Endothelial cell of umbilical vein (primary cell): ENCODE results near the gene BAG5. TPM values are rescaled to one million over a fixed set of nuclear protein-coding genes. Genes with fewer than 3 reads are reported as not detected.

ENCODE experiments used
- BruUV-seq: library from RNA; stranded (reverse); fragments of 400-500 nt; replicated peaks from 2 replicates; lab custom pipeline; 2021; lab: Mats Ljungman, UMichigan
- CTCF ChIA-PET: fragments of 300-600, 350-600 bp; sonication (Branson Sonifier 250); formaldehyde crosslinking; loops from one replicate; lab custom pipeline; 2021; ENCODE audit warnings: antibody characterized with exemption, inconsistent platforms; lab: Charles Lee
- POLR2A ChIA-PET: fragments of 300-600, 350-600 bp; sonication (Branson Sonifier 250); formaldehyde crosslinking; loops from one replicate; lab custom pipeline; 2021; ENCODE audit warnings: antibody characterized with exemption, inconsistent platforms; lab: Charles Lee
- DNase-seq: peaks from one replicate; pipeline ENCODE4 v3.0.0-alpha.2; 2011; ENCODE audit warnings: low read depth, low spot score
- FAIRE-seq: peaks from 2 replicates; lab custom pipeline; 2011; peaks lifted over from hg19 to GRCh38; lab: Jason Lieb, UNC
- H2AFZ ChIP-seq: 2 replicates; pipeline ENCODE4 v1.6.0; 2012; ENCODE audit warnings: low read depth, low read length, control low read depth, inconsistent platforms
- H3K27ac ChIP-seq: 2 replicates; pipeline ENCODE4 v1.5.1; 2011; ENCODE audit warnings: low read depth, mild to moderate bottlenecking, control low read depth, low read length, moderate library complexity; ENCODE audit not compliant: insufficient read depth
- H3K27me3 ChIP-seq, 2 experiments: 2 replicates each; pipeline versions ENCODE4 v1.6.0 to v1.6.1; 2011; ENCODE audit warnings: low read length in 2 of 2, mixed read lengths in 1 of 2; ENCODE audit not compliant: control insufficient read depth in 2 of 2, insufficient read depth in 2 of 2
- H3K36me3 ChIP-seq, 2 experiments: 2 replicates in 1 of 2; 3 replicates in 1 of 2; pipeline ENCODE4 v1.5.1; 2011; ENCODE audit warnings: low read length in 2 of 2, mild to moderate bottlenecking in 1 of 2, moderate library complexity in 1 of 2; ENCODE audit not compliant: control insufficient read depth in 2 of 2, insufficient read depth in 2 of 2; ENCODE audit errors: extremely low read depth in 1 of 2
- H3K4me1 ChIP-seq: 3 replicates; pipeline ENCODE4 v1.5.1; 2011; ENCODE audit warnings: mild to moderate bottlenecking, low read length; ENCODE audit not compliant: control insufficient read depth, insufficient read depth; ENCODE audit errors: extremely low read depth
- H3K4me2 ChIP-seq: 2 replicates; pipeline ENCODE4 v1.6.1; 2011; ENCODE audit warnings: low read length, control low read depth, mixed read lengths; ENCODE audit not compliant: insufficient read depth
- H3K4me3 ChIP-seq, 3 experiments: fragments of 200-600 bp in 1 of 3; sonication (generic), shearing (Covaris generic) in 1 of 3; replicated peaks in 1 of 3; 2 replicates each; pipeline ENCODE4 v1.5.1; 2011 to 2016; ENCODE audit warnings: control low read depth in 3 of 3, low read length in 3 of 3, mild to moderate bottlenecking in 2 of 3, inconsistent platforms in 1 of 3, low read depth in 1 of 3, moderate library complexity in 1 of 3; ENCODE audit not compliant: insufficient read depth in 1 of 3
- H3K79me2 ChIP-seq: 2 replicates; pipeline ENCODE4 v1.6.0; 2012; ENCODE audit warnings: low read length, inconsistent platforms; ENCODE audit not compliant: control insufficient read depth, insufficient read depth
- H3K9ac ChIP-seq: replicated peaks from 2 replicates; pipeline ENCODE3; 2011; ENCODE audit warnings: low read length, control low read depth; ENCODE audit not compliant: insufficient read depth; ENCODE audit errors: extremely low read depth
- H3K9me1 ChIP-seq: replicated peaks from 3 replicates; pipeline ENCODE4 v1.6.0; 2011; ENCODE audit warnings: mild to moderate bottlenecking, low read length; ENCODE audit not compliant: control insufficient read depth, insufficient read depth; ENCODE audit errors: extremely low read depth
- H3K9me3 ChIP-seq: replicated peaks from 2 replicates; pipeline ENCODE4 v1.5.1; 2012; ENCODE audit warnings: low read length, inconsistent platforms; ENCODE audit not compliant: control insufficient read depth, insufficient read depth
- H4K20me1 ChIP-seq: replicated peaks from 2 replicates; pipeline ENCODE3; 2011; ENCODE audit warnings: mild to moderate bottlenecking, low read length; ENCODE audit not compliant: control insufficient read depth, insufficient read depth; ENCODE audit errors: extremely low read depth
- CTCF ChIP-seq, 2 donors: IDR thresholded peaks; 1 replicate in 1 of 2; 2 replicates in 1 of 2; pipeline ENCODE4 v1.5.1; 2011; ENCODE audit warnings: low read length in 2 of 2, mild to moderate bottlenecking in 2 of 2, moderate library complexity in 2 of 2, control low read depth in 1 of 2, inconsistent platforms in 1 of 2, low read depth in 1 of 2; ENCODE audit not compliant: insufficient read depth in 1 of 2; ENCODE audit errors: extremely low read depth in 1 of 2
- EZH2 ChIP-seq: IDR thresholded peaks from 2 replicates; pipeline ENCODE4 v1.6.1; 2012; ENCODE audit warnings: borderline replicate concordance, low read depth, mild to moderate bottlenecking, moderate library complexity, low read length, inconsistent platforms; ENCODE audit not compliant: severe bottlenecking
- FOS ChIP-seq: IDR thresholded peaks from 2 replicates; pipeline ENCODE4 v1.6.1; 2011; ENCODE audit warnings: mild to moderate bottlenecking, low read length, moderate library complexity, borderline replicate concordance; ENCODE audit not compliant: insufficient read depth
- GATA2 ChIP-seq: IDR thresholded peaks from 2 replicates; pipeline ENCODE4 v1.7.0; 2011; ENCODE audit warnings: low read depth, mild to moderate bottlenecking, moderate library complexity, mixed read lengths, low read length; ENCODE audit not compliant: insufficient read length, insufficient read depth
- JUN ChIP-seq: IDR thresholded peaks from 2 replicates; pipeline ENCODE4 v1.6.1; 2011; ENCODE audit warnings: borderline replicate concordance, low read depth; ENCODE audit not compliant: insufficient read length, insufficient read depth
- MAX ChIP-seq: IDR thresholded peaks from 2 replicates; pipeline ENCODE4 v1.6.1; 2011; ENCODE audit not compliant: insufficient read depth, insufficient read length
- MYC ChIP-seq: IDR thresholded peaks from one replicate; pipeline ENCODE4 v1.6.1; 2011; ENCODE audit warnings: mild to moderate bottlenecking, low read depth, low read length
- POLR2A ChIP-seq: IDR thresholded peaks from 2 replicates; pipeline ENCODE4 v1.6.1; 2012; ENCODE audit warnings: low read depth, mild to moderate bottlenecking, control low read depth, low read length
- POLR2AphosphoS5 ChIP-seq: IDR thresholded peaks from 2 replicates; pipeline ENCODE4 v1.6.1; 2012; ENCODE audit warnings: low read depth, mild to moderate bottlenecking, control low read depth, low read length, moderate library complexity; ENCODE audit not compliant: insufficient read depth
- dilution Hi-C: fragments of 300-500 bp; cut with MboI; formaldehyde crosslinking; loops from one replicate; pipeline ENCODE4 v1.15.0; 2019; ENCODE audit warnings: low sequenced_read_pairs; ENCODE audit not compliant: extremely low pct_ligation_motif_present
- intact Hi-C: fragments of 100-400 bp; cut with micrococcal nuclease; formaldehyde crosslinking; loops from one replicate; pipeline ENCODE4 v1.10.0; 2022
- polyA plus RNA-seq, 4 experiments: library from polyadenylated mRNA; depleted of rRNA in 3 of 4; stranded (reverse) in 3 of 4; unstranded in 1 of 4; fragments of >200 nt; gene quantifications; 2 replicates each; pipeline versions ENCODE4 v1.2.1 to v1.2.3, GENCODE V29; 2011 to 2012; ENCODE audit warnings: missing spikeins in 1 of 4
- total RNA-seq: library from RNA; stranded (reverse); gene quantifications from 2 replicates; pipeline ENCODE4 v1.2.3, GENCODE V29; 2021

Gene BAG5
- total and polyA plus RNA-seq, 2 donors (not counting 3 experiments of a cell fraction or from before 2014, with no cell fraction given), result 6.3 to 32.5 TPM

GRCh38 chr14:103541709-103542604, 20.5 kb downstream of the BAG5 start:
- H3K27me3 ChIP-seq, result no peaks in the 10 kb centered on the region
- H3K27ac ChIP-seq, result no peak overlapping the region
- no peak overlapping the region for H2AFZ ChIP-seq
- H4K20me1 ChIP-seq, result no peaks in the 10 kb centered on the region
- H3K79me2 ChIP-seq, result no peaks in the 10 kb centered on the region
- H3K36me3 ChIP-seq, result no peaks in the 10 kb centered on the region
- no peak overlapping the region for H3K4me2 ChIP-seq
- intact Hi-C loops, result no loop called here
- H3K9me3 ChIP-seq, result no peaks in the 10 kb centered on the region
- BruUV-seq, result no TSS peak
- TF ChIP-seq GATA2, result no peak
- no peak for TF ChIP-seq POLR2A
- TF ChIP-seq EZH2, result no peak
- no peak for TF ChIP-seq MYC
- no peak for TF ChIP-seq FOS
- TF ChIP-seq JUN, result no peak
- TF ChIP-seq CTCF (IDR thresholded peaks at IDR 0.05; ENCODE audit: extremely low read depth in 1 of 2, insufficient read depth in 1 of 2, low read depth in 1 of 2, low read length in 2 of 2), result no peak
- no peak for TF ChIP-seq MAX
- no peak for TF ChIP-seq POLR2AphosphoS5
- POLR2A ChIA-PET, result no interaction called here
- DNase-seq (no peak), FAIRE-seq (no peak)
- no peak overlapping the region for H3K4me3 ChIP-seq
- dilution Hi-C loops, result no loop called here
- no peak overlapping the region for H3K9ac ChIP-seq
- CTCF ChIA-PET, result interaction anchor here (1.1 to 14.4 kb wide), 4 partner anchors 20 to 437 kb away, joined by 3 to 209 read pairs (median 8); partner anchors contain the start of genes BAG5 and CKB
- no peaks in the 10 kb centered on the region for H3K4me1 ChIP-seq
- no peaks in the 10 kb centered on the region for H3K9me1 ChIP-seq
